ENCODE measurements around the gene PRPS1. TPM values are rescaled to one million over a fixed set of nuclear protein-coding genes. Genes with fewer than 3 reads are reported as not detected.
"Not testable (repeated sequence)": the region's sequence is repeated elsewhere in the genome, so short reads cannot be mapped to it uniquely, and the experiment has no call there.

Gene PRPS1
- total RNA-seq, 4 donors from 2014 or later, result 23.5 to 33.4 (median 27.5) TPM

DNA sequence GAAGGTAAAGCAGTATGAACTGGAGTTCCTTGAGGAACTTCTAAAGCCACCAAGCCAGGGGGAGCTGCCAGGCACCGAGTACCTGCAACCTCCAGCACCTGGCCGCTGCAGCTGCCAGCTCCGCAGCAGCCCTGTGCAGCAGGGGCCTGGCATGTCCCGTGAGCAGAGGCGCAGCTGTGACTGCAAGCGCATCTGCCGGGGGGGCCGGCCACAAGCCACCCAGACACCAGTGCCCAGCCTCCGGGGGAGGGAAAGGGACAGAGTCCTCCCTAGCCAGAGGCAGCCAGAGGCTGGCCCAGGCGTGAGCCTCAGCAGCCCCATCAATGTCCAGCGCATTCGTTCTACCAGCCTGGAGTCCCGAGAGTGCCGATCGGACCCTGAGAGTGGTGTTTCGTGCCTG, 26.6 kb upstream of the PRPS1 start:
- Histone ChIP-seq H3K4me1 (no peaks in the 10 kb centered on the region), H3K36me3 (no peaks in the 10 kb centered on the region), H3K27ac (no peak overlapping the region), H3K27me3 (no peaks in the 10 kb centered on the region), H3K4me3 (no peak overlapping the region), H3K9me3 (no peaks in the 10 kb centered on the region)
- TF ChIP-seq POLR2A (IDR thresholded peaks at IDR 0.05) (no peak), EP300 (IDR thresholded peaks at IDR 0.05) (no peak), POLR2AphosphoS5 (IDR thresholded peaks at IDR 0.05) (no peak)
- TF ChIP-seq, protein P1, sequence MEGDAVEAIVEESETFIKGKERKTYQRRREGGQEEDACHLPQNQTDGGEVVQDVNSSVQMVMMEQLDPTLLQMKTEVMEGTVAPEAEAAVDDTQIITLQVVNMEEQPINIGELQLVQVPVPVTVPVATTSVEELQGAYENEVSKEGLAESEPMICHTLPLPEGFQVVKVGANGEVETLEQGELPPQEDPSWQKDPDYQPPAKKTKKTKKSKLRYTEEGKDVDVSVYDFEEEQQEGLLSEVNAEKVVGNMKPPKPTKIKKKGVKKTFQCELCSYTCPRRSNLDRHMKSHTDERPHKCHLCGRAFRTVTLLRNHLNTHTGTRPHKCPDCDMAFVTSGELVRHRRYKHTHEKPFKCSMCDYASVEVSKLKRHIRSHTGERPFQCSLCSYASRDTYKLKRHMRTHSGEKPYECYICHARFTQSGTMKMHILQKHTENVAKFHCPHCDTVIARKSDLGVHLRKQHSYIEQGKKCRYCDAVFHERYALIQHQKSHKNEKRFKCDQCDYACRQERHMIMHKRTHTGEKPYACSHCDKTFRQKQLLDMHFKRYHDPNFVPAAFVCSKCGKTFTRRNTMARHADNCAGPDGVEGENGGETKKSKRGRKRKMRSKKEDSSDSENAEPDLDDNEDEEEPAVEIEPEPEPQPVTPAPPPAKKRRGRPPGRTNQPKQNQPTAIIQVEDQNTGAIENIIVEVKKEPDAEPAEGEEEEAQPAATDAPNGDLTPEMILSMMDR (IDR thresholded peaks at IDR 0.05), result no peak
- ATAC-seq, result no peak
- WGBS, 2 donors (ENCODE audit: low coverage in 1 of 2), result no CpG with 5 or more reads among the region's 16 CpGs

DNA sequence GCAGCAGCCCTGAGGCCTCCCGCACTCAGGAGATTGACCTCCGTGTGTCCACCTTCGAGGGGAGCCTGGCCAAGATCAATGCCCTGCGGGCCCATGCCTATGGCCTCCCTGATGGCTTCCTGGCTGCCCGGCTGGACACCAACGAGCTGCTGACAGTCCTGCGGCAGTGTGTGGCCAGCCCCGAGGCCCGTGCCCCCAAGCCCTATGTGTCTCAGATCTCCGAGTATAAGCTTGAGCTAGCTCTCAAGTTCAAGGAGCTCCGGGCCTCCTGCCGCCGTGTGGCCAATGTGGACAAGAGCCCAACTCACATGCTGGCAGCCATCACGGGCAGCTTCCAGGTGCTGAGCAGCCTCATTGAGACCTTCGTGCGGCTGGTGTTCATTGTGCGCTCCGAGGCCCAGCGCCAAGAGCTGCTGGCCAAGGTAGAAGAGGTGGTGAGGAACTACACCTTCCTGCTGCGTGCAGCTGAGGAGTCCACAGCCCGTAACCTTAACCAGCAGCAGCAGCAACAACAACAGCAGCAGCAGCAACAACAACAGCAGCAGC, 25.5 kb upstream of the PRPS1 start:
- Histone ChIP-seq H3K36me3 (no peaks in the 10 kb centered on the region), H3K27me3 (no peaks in the 10 kb centered on the region), H3K27ac (no peak overlapping the region), H3K4me3 (no peak overlapping the region), H3K4me1 (no peaks in the 10 kb centered on the region), H3K9me3 (no peaks in the 10 kb centered on the region)
- no peak for ATAC-seq
- WGBS, 2 donors (ENCODE audit: low coverage in 1 of 2), result no CpG with 5 or more reads among the region's 21 CpGs
- TF ChIP-seq POLR2AphosphoS5 (IDR thresholded peaks at IDR 0.05), result no peak
- TF ChIP-seq POLR2A (IDR thresholded peaks at IDR 0.05), result no peak
- TF ChIP-seq EP300 (IDR thresholded peaks at IDR 0.05), result no peak
- TF ChIP-seq, protein P1 (IDR thresholded peaks at IDR 0.05), result no peak

DNA sequence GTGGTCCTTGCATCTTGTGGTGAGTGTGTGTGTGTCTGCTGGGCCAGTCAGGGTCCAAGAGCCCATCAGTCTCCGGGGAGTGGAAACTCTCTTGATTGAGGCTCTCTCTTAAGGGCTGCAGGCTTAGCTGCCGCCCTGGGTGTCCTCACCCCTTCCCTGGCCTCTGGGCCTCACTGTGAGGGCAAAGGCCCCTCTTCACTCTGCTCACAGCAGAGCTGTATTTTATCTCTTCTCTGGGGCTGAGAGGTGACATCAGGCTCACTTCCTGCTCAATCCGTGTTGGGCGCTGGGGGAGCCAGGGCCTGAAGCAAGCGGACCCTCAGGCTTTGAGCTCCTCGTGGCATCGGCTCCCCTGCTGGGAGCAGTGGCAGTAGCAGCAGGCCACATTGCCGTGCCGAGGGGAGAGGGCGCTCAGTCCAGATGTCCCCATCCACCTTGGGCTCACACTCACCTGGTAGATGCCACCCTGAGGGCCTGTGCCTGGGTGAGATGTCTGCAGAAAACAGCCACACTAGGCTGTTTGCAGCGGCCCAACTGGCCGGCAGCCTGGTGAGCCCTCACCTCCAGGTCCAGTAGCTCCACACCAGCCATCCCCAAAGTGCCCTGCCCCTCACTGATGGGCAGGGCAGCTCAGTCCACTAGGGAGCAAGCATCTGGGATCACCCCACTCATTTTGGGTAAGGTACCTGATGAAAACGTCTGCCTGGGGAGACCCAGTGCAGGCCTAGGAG, 24.7 kb upstream of the PRPS1 start:
- ATAC-seq, result no peak
- no peak for TF ChIP-seq EP300 (IDR thresholded peaks at IDR 0.05)
- TF ChIP-seq POLR2AphosphoS5 (IDR thresholded peaks at IDR 0.05), result no peak
- no peak for TF ChIP-seq POLR2A (IDR thresholded peaks at IDR 0.05)
- TF ChIP-seq, protein P1 (IDR thresholded peaks at IDR 0.05), result no peak
- Histone ChIP-seq H3K27me3 (no peaks in the 10 kb centered on the region), H3K4me3 (no peak overlapping the region), H3K36me3 (no peaks in the 10 kb centered on the region), H3K4me1 (no peaks in the 10 kb centered on the region), H3K27ac (no peak overlapping the region), H3K9me3 (no peaks in the 10 kb centered on the region)
- WGBS, 2 donors (ENCODE audit: low coverage in 1 of 2), result no CpG with 5 or more reads among the region's 13 CpGs

DNA sequence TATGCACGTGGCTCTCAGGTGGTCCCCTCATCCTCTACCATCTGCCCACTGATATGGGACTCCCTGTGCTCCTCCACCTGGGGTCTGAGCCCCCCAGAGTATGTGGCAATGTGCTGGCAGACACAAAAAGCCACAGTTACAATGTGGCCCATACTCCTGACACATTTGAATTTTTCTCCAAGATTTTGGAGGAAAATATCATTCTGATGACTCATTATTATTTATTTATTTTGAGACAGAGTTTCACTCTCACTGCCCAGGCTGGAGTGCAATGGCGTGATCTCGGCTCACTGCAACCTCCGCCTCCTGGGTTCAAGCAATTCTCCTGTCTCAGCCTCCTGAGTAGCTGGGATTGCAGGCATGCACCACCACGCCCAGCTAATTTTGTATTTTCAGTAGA, 19.2 kb upstream of the PRPS1 start:
- not testable (repeated sequence) for H3K9me3 ChIP-seq, H3K27me3 ChIP-seq, H3K27ac ChIP-seq, H3K4me3 ChIP-seq, H3K4me1 ChIP-seq, ATAC-seq, H3K36me3 ChIP-seq
- 77 to 83% methylated on average over 4 of the region's 5 CpGs for WGBS, 2 donors (ENCODE audit: low coverage in 1 of 2)

DNA sequence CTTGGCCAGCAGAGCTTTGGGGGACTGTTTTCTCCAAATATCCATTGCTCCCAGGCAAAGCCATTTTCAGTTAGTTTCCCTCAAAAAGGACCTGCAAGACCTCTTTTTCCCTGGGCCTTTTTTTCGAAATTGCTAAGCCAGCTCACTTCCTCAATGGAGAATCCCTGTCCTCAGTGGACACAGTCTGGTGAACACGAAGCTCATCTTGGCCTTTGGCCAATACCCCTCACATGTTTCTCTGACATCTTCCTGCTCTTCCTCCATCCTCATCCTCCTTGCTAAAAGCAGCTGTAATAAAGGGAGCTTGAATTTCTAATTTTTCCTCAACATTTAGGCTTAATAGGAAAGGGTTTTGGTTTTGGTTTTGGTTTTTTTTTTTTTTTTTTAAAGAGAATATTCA, 17.6 kb upstream of the PRPS1 start:
- no peak overlapping the region for H3K27ac ChIP-seq
- no peak overlapping the region for H3K4me3 ChIP-seq
- TF ChIP-seq, protein P1 (IDR thresholded peaks at IDR 0.05), result no peak
- TF ChIP-seq EP300 (IDR thresholded peaks at IDR 0.05) (no peak), POLR2AphosphoS5 (IDR thresholded peaks at IDR 0.05) (no peak), POLR2A (IDR thresholded peaks at IDR 0.05) (no peak)
- H3K9me3 ChIP-seq, result no peaks in the 10 kb centered on the region
- H3K27me3 ChIP-seq, result no peaks in the 10 kb centered on the region
- H3K36me3 ChIP-seq, result no peaks in the 10 kb centered on the region
- H3K4me1 ChIP-seq, result no peaks in the 10 kb centered on the region
- WGBS, 2 donors (ENCODE audit: low coverage in 1 of 2), result 0 to 24% methylated on average over 1 to 2 of the region's 2 CpGs
- no peak for ATAC-seq

Data from gastroesophageal sphincter (tissue), 4 donors.